NCI-H2227 (cell line): ENCODE data around the gene KIFAP3.
"Not testable (repeated sequence)": the region's sequence is repeated elsewhere in the genome, so short reads cannot be mapped to it uniquely, and the experiment has no call there.

Experiments used
- DNase-seq: peaks from one replicate; lab custom pipeline; 2025; ENCODE audit not compliant: unreplicated experiment; lab: John Stamatoyannopoulos, UW

Gene KIFAP3

GRCh38 chr1:170063109-170063826 lies 11.2 kb downstream of the KIFAP3 start:
- DNase-seq = no peak

DNA sequence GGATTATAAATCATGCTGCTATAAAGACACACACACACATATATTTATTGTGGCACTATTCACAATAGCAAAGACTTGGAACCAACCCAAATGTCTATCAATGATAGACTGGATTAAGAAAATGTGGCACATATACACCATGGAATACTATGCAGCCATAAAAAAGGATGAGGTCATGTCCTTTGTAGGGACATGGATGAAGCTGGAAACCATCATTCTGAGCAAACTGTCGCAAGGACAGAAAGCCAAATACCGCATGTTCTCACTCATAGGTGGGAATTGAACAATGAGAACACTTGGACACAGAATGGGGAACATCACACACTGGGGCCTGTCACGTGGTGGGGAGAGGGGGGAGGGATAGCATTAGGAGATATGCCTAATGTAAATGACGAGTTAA lies 12.8 kb downstream of the KIFAP3 start:
- not testable (repeated sequence) for DNase-seq

GRCh38 chr1:170060015-170060520 lies 14.4 kb downstream of the KIFAP3 start:
- not testable (repeated sequence) for DNase-seq

- DNase-seq = no peak
These were observed 25.2 kb downstream of the KIFAP3 start for GRCh38 chr1:170049176-170049800.

DNA sequence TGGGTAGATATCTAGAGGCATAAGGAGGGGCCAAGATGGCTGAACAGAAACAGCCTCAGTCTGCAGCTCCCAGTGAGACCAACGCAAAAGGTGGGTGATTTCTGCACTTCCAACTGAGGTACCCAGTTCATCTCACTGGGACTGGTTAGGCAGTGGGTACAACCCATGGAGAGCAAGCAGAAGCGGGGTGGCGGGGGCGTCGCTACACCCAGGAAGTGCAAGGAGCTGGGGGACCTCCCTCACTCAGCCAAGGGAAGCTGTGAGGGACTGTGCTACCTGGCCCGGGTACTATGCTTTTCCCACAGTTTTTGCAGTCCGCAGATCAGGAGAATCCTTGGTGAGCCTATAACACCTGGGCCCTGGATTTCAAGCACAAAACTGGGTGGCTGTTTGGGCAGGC lies 26.0 kb downstream of the KIFAP3 start:
- DNase-seq = no peak

DNA sequence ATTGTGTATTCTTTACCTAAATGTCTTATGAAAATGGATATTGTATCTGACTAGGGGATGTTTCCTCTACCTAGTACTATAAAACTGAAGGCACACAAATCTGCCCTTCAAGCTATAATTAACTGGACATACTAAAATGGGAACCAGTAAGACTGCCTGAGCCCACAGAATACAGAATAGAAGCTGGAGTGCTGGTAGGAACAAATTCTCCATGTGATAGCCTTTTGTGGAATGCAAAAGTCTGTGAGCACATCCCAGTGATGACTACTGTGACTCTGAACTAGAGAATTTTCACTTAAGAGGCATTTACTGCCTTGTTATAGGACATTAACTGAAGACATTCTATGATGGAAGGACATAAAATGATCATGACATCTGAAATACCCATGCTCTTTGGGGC lies 30.3 kb downstream of the KIFAP3 start:
- no peak for DNase-seq

GRCh38 chr1:170041423-170042192 lies 32.9 kb downstream of the KIFAP3 start:
- no peak for DNase-seq

DNA sequence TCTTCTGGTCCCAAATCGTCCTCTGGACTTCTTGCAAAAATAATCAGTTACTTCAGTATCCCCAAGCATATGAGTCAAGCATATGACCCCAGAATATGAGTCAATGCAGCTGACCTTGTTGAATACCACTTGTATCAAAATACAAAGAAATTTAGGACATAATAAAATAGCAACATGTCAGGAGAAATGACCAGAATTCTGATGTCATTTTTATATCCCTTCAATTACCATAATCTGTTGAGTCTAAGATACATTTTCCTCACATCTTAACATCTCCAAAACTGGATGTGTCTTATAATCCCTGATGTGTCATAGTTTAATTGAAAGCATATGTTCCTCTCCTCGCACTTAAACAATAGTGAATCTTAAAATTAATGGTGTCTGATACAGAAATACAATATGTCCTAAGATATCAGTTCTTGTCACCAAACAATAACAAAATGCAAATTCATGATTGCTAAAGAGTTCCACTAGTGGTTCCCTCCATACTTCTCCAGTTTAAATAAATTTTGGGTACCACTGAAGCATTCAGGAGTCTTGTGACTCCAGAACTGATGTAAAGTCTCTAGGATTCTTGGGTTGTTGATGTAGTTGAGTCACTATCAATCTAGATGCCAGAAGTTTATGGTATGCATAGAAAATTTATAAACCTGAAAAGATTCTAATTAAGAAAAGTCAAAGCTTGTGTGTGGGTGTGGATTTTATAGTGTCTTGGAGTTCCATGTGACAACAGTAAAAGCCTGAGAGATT lies 41.8 kb downstream of the KIFAP3 start:
- no peak for DNase-seq

- no peak for DNase-seq
These were observed 44.3 kb downstream of the KIFAP3 start for GRCh38 chr1:170030212-170030611.

DNA sequence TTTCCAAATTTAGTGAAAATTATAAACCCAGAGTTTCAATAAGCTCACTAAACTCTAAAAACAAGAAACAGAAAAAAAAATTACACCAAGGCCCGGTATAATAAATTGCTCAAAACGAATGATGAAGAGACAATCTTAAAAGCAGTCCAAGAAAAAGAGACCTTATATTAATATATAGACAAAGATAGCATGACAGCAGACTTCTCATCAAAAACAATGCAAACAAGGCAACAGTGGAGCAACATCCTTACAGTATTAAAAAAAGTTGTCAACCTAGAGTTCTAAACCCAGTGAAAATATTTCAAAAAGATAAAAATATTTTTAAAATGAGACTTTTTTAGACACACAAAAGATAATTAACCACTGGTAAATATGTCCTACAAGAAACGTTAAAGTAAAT lies 46.7 kb downstream of the KIFAP3 start:
- no peak for DNase-seq

GRCh38 chr1:170020859-170021258 lies 53.6 kb downstream of the KIFAP3 start:
- DNase-seq = no peak

- no peak for DNase-seq
These were observed 57.0 kb downstream of the KIFAP3 start for GRCh38 chr1:170017478-170017877.

- DNase-seq = no peak
These were observed 61.6 kb downstream of the KIFAP3 start for GRCh38 chr1:170012920-170013319.

GRCh38 chr1:170010443-170010842 lies 64.1 kb downstream of the KIFAP3 start:
- DNase-seq = no peak

- DNase-seq = no peak
These were observed 64.9 kb downstream of the KIFAP3 start for GRCh38 chr1:170009551-170009950.

GRCh38 chr1:170008745-170009144 lies 65.8 kb downstream of the KIFAP3 start:
- not testable (repeated sequence) for DNase-seq

GRCh38 chr1:170003270-170003835 lies 71.1 kb downstream of the KIFAP3 start:
- DNase-seq = peak; percentile 24

DNA sequence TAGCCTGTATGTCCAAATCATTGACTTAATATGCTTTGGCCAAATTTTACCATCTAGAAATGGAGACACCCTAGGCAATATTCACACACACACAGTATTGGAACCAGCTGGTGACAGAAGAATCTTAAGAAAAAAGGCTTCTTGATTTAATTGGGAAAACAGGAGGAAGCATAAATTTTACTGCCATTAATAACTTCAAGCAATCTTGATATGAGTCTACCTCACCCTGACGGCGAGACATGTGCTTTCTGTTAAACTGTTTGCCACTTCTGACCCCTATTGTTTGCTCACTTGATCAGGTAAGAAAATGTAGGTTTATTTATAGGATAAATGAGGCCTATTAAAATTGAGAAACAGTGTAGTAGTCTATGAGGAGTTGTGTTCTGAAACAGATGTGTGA lies 73.2 kb downstream of the KIFAP3 start:
- DNase-seq = no peak

DNA sequence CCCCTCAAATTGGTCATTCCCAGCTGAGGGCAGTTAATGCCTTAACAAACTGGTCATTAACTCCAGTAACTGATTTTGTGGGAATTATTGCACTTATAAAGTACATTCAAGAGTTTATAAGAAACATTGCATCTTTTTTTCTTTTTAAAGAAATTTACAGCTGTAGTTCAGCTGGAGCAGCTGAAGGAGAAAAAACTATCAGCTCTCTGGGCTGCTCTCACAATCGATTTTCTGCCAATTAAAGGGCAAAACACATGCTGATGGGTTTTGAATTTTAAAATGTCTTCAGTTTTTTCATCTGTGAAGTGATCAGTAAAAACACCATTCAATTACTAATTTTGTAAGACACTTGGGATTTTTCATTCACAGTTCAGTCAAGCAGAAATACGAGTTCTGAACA lies 74.7 kb downstream of the KIFAP3 start:
- DNase-seq = no peak

GRCh38 chr1:169999331-169999741 lies 75.2 kb downstream of the KIFAP3 start:
- DNase-seq = no peak

DNA sequence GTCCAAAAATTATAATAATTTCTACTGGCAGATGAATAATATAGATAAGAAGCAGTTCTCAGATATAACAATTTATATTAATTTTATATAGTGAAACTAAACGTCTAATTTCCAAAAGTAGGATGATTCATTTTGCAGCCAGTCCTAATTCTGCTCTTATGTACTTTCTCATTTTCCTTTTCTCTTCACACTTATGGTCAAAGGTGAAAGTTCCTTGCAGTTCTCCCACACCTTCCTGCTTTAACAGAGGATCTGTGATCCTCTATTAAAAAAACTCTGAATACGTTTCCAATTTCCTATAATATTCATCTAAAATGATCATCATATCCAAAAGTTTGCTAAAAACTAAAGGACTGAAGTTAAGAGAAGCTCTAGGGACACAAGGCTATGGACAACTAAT lies 78.5 kb downstream of the KIFAP3 start:
- no peak for DNase-seq
